GM12801 (cell line): ENCODE measurements around the gene MYL12A.

Experiments used
- CTCF ChIP-seq: IDR thresholded peaks from one replicate; pipeline ENCODE4 v1.5.1; 2011; ENCODE audit warnings: control low read depth; ENCODE audit not compliant: insufficient read length; ENCODE audit errors: extremely low read depth

The MYL12A gene

GRCh38 chr18:3233433-3234168, 14.0 kb upstream of the MYL12A start:
- TF ChIP-seq CTCF = no peak

GRCh38 chr18:3234457-3234856, 13.1 kb upstream of the MYL12A start:
- no peak for TF ChIP-seq CTCF

- no peak for TF ChIP-seq CTCF
These were observed 11.8 kb upstream of the MYL12A start for GRCh38 chr18:3235846-3236245.

- no peak for TF ChIP-seq CTCF
These were observed 11.1 kb upstream of the MYL12A start for GRCh38 chr18:3236470-3236869.

- TF ChIP-seq CTCF = no peak
These were observed 8.9 kb upstream of the MYL12A start for GRCh38 chr18:3238742-3239141.

GRCh38 chr18:3245185-3245564, 2.4 kb upstream of the MYL12A start:
- TF ChIP-seq CTCF = no peak

GRCh38 chr18:3245853-3246634, 1.6 kb upstream of the MYL12A start:
- TF ChIP-seq CTCF = peak; percentile 77
